ENCODE data around the gene IL11.
"Not testable (repeated sequence)": the region's sequence is repeated elsewhere in the genome, so short reads cannot be mapped to it uniquely, and the experiment has no call there.

The IL11 gene
- total RNA-seq = 0 to 0.07 (median 0) reads per million in 18 experiments

- no peak for DNase-seq
Measured at GRCh38 chr19:55370305-55370988, at the start of gene IL11. IL11 (minus strand) TSS chr19:55370463; CDS start chr19:55370310, 153 bp downstream.

GRCh38 chr19:55419624-55420236, 49.5 kb upstream of the IL11 start:
- no peak for DNase-seq

GRCh38 chr19:55419103-55419502, 48.8 kb upstream of the IL11 start:
- no peak for DNase-seq

- peak; percentile 68 to 71 for DNase-seq
Measured at GRCh38 chr19:55418185-55418584, 47.9 kb upstream of the IL11 start.

- no peak for DNase-seq
Measured at GRCh38 chr19:55410168-55410567, 39.9 kb upstream of the IL11 start.

GRCh38 chr19:55409179-55409578, 38.9 kb upstream of the IL11 start:
- DNase-seq = not testable (repeated sequence)

- DNase-seq = no peak
Measured at GRCh38 chr19:55408533-55408872, 38.2 kb upstream of the IL11 start.

GRCh38 chr19:55407800-55408532, 37.7 kb upstream of the IL11 start:
- peak; percentile 99 to 100 for DNase-seq

- DNase-seq = not testable (repeated sequence)
Measured at GRCh38 chr19:55407550-55407799, 37.2 kb upstream of the IL11 start, which contains the start of gene UBE2S. UBE2S (minus strand) TSS chr19:55407788; CDS start chr19:55407589, 199 bp downstream.

- peak; percentile 28 to 53 for DNase-seq
Measured at GRCh38 chr19:55406826-55407549, 36.7 kb upstream of the IL11 start.

GRCh38 chr19:55406091-55406825, 36.0 kb upstream of the IL11 start:
- no peak for DNase-seq

- no peak for DNase-seq
Measured at GRCh38 chr19:55405638-55406037, 35.4 kb upstream of the IL11 start.

- DNase-seq = no peak
Measured at GRCh38 chr19:55402509-55402908, 32.2 kb upstream of the IL11 start.

- DNase-seq = not testable (repeated sequence)
Measured at GRCh38 chr19:55401390-55401789, 31.1 kb upstream of the IL11 start.

GRCh38 chr19:55400281-55401087, 30.2 kb upstream of the IL11 start:
- DNase-seq = no peak

- peak; percentile 42 to 68 for DNase-seq
Measured at GRCh38 chr19:55398200-55398925, 28.1 kb upstream of the IL11 start.

- no peak for DNase-seq
Measured at GRCh38 chr19:55392820-55393761, 22.8 kb upstream of the IL11 start.

GRCh38 chr19:55391702-55392615, 21.7 kb upstream of the IL11 start:
- no peak for DNase-seq
